Colonic mucosa (tissue), 4 donors: ENCODE results near the gene UBE2O. TPM values are rescaled to one million over a fixed set of nuclear protein-coding genes. Genes with fewer than 3 reads are reported as not detected.

Source experiments
- DNase-seq: peaks from one replicate; pipeline ENCODE4 v3.0.0-alpha.2; 2020
- H3K27ac ChIP-seq: fragments of 200-600 bp; one replicate; pipeline ENCODE4 v1.8.0; 2021
- H3K27me3 ChIP-seq: fragments of 200-600 bp; one replicate; pipeline ENCODE4 v1.8.0; 2021
- H3K36me3 ChIP-seq: fragments of 200-600 bp; one replicate; pipeline ENCODE4 v1.8.0; 2021
- H3K4me1 ChIP-seq: fragments of 200-600 bp; one replicate; pipeline ENCODE4 v1.8.0; 2021; ENCODE audit warnings: mild to moderate bottlenecking
- H3K4me3 ChIP-seq: fragments of 200-600 bp; one replicate; pipeline ENCODE4 v1.8.0; 2021
- H3K9ac ChIP-seq, 2 donors: one replicate each; pipeline ENCODE4 v1.7.0; 2013; ENCODE audit warnings: control low read depth in 2 of 2, low read depth in 2 of 2, low read length in 2 of 2
- H3K9me3 ChIP-seq: fragments of 200-600 bp; one replicate; pipeline ENCODE4 v1.8.0; 2021
- intact Hi-C: fragments of 100-400 bp; cut with DNase I; formaldehyde crosslinking; loops from one replicate; pipeline ENCODE4 v1.14.1; 2022
- total RNA-seq, 2 donors: library from RNA; stranded (reverse); fragmentation: NEBNext Ultra II Directional in 1 of 2; extraction: Animal tissue kit (Norgen Biotek cat#: 25700) in 1 of 2; gene quantifications; one replicate each; pipeline ENCODE4 v1.2.1, GENCODE V29; 2021
- TF ChIP-seq, protein P1 (sequence below): fragments of 200-600 bp; IDR thresholded peaks from one replicate; pipeline ENCODE4 v1.8.0; 2022; ENCODE audit warnings: antibody characterized with exemption, mild to moderate bottlenecking
- donor health status: healthy.
- donor health status: DM: no; HTN: no; CAD: no.
- donor health status: DM: no; HTN: no; CAD: no.

Gene UBE2O
- total RNA-seq, 2 donors from 2014 or later: 17.5 to 25.2 TPM

DNA sequence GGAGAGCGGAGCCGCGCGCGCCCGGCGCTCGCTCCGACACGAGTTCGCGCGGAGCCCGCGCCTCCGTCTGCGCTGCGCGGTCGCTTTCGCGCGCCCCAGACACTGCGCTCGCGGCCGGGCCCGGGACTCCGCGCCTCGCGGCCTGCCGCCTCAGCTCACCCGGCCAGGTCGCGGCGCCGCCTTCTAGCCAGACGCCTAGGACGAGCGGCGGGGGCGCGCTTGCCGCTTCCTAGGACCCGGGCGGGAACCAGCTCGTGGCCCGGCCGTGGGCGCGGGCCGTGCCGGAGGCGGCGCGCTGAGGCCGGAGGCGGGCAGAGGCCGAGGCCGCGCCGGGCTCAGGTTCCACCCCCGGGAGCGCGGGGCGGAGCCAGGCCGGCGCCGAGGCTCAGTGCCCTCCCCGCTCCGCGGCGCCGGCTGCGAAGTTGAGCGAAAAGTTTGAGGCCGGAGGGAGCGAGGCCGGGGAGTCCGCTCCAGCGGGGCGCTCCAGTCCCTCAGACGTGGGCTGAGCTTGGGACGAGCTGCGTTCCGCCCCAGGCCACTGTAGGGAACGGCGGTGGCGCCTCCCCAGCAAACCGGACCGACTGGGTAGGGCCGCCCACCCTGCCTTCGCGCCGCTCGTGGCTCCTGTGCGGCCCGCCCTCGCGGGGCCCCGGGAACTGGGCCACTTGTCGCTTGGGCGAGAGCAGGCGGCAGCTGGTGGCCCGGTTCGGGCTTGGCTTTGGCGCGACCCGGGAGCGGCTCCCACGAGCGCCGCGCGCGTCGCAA, 68.5 kb downstream of the UBE2O start, which contains the start of gene SPHK1:
TSS of gene SPHK1 (plus strand) at position 388 of the 765 bp plus-strand sequence. CDS start 1,036 bp downstream, outside the sequence.
- peak within 1 kb of the TSS; percentile 66 to 78 for H3K9ac ChIP-seq

DNA sequence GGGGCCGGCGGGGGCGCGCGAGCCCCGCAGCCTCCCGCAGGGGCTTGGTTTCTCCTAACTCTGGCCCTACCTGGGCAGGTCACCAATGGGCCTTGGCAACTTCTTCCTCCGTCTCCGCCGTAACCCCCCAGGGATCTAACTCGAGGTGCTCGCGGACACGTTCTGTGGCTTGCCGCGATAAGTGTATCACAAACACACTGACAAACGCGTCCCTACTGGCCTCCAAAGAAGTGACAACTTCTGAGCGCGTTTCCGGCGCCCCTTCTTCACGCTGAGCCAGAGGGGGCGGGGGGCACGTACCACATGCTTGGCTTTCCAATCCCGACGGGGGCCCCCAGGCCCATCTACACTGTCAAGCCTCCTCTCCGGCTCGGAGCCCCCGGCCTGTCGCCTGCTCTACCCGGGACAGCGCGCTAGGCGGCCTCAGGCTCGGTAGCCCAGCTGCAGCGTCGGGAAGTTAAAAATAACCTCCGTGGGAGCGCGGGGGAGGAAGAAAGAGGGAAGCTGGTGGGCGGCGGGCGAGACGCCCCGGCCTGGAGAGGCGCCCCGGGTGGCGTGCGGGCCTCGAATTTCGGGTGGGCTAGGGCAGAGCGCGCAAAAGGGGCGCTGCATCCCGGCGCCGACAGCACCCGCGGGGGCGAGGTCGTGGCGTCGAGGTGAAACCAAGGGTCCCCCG, 69.3 kb downstream of the UBE2O start:
- peak overlapping the region; percentile 43 for H3K4me3 ChIP-seq
- DNase-seq: peak; percentile 44
- H3K27me3 ChIP-seq: peaks cover 16% of the 10 kb centered on the region
- intact Hi-C loops: no loop called here
- H3K27ac ChIP-seq: peak overlapping the region; percentile 73
- no peaks in the 10 kb centered on the region for H3K9me3 ChIP-seq
- peaks cover 7% of the 10 kb centered on the region for H3K4me1 ChIP-seq
- no peaks in the 10 kb centered on the region for H3K36me3 ChIP-seq
- peak overlapping the region; percentile 63 to 78 for H3K9ac ChIP-seq
- TF ChIP-seq, protein P1, sequence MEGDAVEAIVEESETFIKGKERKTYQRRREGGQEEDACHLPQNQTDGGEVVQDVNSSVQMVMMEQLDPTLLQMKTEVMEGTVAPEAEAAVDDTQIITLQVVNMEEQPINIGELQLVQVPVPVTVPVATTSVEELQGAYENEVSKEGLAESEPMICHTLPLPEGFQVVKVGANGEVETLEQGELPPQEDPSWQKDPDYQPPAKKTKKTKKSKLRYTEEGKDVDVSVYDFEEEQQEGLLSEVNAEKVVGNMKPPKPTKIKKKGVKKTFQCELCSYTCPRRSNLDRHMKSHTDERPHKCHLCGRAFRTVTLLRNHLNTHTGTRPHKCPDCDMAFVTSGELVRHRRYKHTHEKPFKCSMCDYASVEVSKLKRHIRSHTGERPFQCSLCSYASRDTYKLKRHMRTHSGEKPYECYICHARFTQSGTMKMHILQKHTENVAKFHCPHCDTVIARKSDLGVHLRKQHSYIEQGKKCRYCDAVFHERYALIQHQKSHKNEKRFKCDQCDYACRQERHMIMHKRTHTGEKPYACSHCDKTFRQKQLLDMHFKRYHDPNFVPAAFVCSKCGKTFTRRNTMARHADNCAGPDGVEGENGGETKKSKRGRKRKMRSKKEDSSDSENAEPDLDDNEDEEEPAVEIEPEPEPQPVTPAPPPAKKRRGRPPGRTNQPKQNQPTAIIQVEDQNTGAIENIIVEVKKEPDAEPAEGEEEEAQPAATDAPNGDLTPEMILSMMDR: no peak

More for the DNA sequence above, 68.5 kb downstream of the UBE2O start, which contains the start of gene SPHK1:
- Histone ChIP-seq H3K36me3 (no peaks in the 10 kb centered on the region), H3K4me1 (peaks cover 7% of the 10 kb centered on the region), H3K4me3 (peak within 1 kb of the TSS; percentile 43), H3K27me3 (peaks cover 16% of the 10 kb centered on the region), H3K9me3 (no peaks in the 10 kb centered on the region), H3K27ac (peak within 1 kb of the TSS; percentile 73)
- peak; percentile 80 for DNase-seq
- intact Hi-C loops: no loop called here
- TF ChIP-seq, protein P1: no peak

DNA sequence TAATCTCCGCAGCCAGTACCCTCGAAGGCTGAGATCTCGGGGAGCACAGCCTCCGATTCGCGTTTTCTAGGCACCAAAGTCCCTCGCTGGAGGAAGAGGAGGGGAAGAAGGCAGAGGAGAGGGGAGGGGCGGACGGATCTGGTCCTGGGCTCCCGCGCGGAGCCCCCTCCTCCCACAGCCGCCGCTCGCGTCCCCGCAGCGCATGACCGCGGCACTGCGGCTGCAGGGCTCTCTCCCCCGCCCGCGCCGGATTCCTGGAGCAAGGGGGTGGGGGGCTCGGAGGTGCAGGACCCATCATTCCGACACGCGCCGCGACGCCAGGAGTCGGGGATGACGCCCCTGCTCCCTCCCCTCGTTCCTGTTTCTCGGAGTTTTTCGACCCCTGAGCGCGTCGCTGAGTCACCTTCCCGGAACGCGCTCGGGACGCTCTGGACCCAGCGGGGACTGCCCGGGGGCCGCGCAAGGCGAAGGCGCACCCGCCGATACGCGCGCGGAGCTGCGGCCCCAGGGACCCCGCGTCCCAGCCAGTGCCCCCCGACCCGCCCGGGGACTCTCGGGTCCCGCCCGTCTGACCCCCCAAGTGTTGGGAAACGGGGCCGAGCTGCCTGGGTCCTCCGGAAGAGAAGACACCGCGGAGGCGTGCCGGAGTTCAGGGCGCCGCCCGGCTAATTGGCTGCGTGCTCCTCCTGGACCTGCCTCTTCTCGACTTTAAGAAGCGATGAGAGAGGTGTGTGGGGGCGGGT, 70.0 kb downstream of the UBE2O start:
- Histone ChIP-seq H3K9ac (peak overlapping the region; percentile 56 to 63), H3K36me3 (no peaks in the 10 kb centered on the region), H3K4me3 (peak overlapping the region; percentile 43), H3K9me3 (no peaks in the 10 kb centered on the region), H3K27ac (peak overlapping the region; percentile 73), H3K27me3 (peaks cover 16% of the 10 kb centered on the region), H3K4me1 (peaks cover 7% of the 10 kb centered on the region)
- intact Hi-C loops: no loop called here
- peak; percentile 76 for DNase-seq
- TF ChIP-seq, protein P1: no peak

DNA sequence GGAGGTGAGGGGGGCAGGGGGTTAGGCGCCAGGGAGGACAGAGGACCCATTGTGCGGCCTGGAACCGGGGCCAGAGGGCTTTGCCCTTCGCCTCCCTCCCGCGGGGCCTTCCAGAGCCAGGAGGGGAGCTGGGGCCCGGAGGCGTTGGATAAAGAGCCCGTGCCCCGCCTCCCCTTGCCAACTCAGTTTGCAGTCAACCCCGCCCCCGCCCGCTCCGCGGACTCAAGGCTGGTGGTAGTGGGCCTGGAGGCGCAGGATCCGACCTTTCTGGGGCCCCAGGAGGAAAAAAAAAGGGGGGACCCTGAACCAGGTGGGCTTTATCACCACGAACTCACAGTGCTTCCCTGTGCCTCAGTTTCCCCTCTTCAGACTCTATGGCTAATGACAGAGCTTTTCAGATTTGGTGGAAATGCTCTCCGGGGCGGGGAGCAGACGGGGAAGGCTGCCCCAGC, 70.6 kb downstream of the UBE2O start:
- H3K27ac ChIP-seq: peak overlapping the region; percentile 73
- DNase-seq: no peak
- intact Hi-C loops: no loop called here

More for the DNA sequence above, 70.6 kb downstream of the UBE2O start:
- peaks cover 16% of the 10 kb centered on the region for H3K27me3 ChIP-seq
- H3K36me3 ChIP-seq: no peaks in the 10 kb centered on the region
- peak overlapping the region; percentile 43 for H3K4me3 ChIP-seq
- peaks cover 7% of the 10 kb centered on the region for H3K4me1 ChIP-seq
- H3K9ac ChIP-seq: peak overlapping the region; percentile 56 to 63
- no peaks in the 10 kb centered on the region for H3K9me3 ChIP-seq
- TF ChIP-seq, protein P1: no peak
